Measurements from ENCODE around the gene ZNF136. TPM values are rescaled to one million over a fixed set of nuclear protein-coding genes. Genes with fewer than 3 reads are reported as not detected.

ZNF136 gene
- total and polyA plus RNA-seq, 2 experiments from 2014 or later: 5.6 to 6.7 TPM

GRCh38 chr19:12162513-12162881 lies 399 bp upstream of the ZNF136 start (continued):
- no peak for TF ChIP-seq REST (IDR thresholded peaks at IDR 0.05; ENCODE audit: unreplicated experiment)

- Histone ChIP-seq H2AFZ (peak overlapping the region; percentile 90), H4K20me1 (replicated peaks; ENCODE audit: insufficient read depth) (no peaks in the 10 kb centered on the region; the same call in 1 of the 2 replicates), H3F3A (replicated peaks; ENCODE audit: low read depth) (no peaks in the 10 kb centered on the region), H3K27me3 (ENCODE audit: insufficient read depth) (no peaks in the 10 kb centered on the region), H3K79me2 (replicated peaks; ENCODE audit: insufficient read depth) (peaks cover 49% of the 10 kb centered on the region), H3K4me1 (ENCODE audit: insufficient read depth) (peaks cover 9% of the 10 kb centered on the region; the same call in 1 of the 2 replicates), H3K36me3 (ENCODE audit: insufficient read depth) (no peaks in the 10 kb centered on the region), H3K27ac (ENCODE audit: low read depth) (0 out of 2 replicates have a peak overlapping the region, but pooled peaks have one; percentile 85), H3K4me3 (peak overlapping the region; percentile 81), H3K9me2 (ENCODE audit: insufficient read depth) (no peaks in the 10 kb centered on the region; the same call in 1 of the 2 replicates), H3K4me2 (peak overlapping the region; percentile 85)
- no peaks in the 10 kb centered on the region; the same call in 2 of the 3 replicates for H3K9me3 Mint-ChIP-seq
- H3K27me3 Mint-ChIP-seq (ENCODE audit: insufficient read depth, low read depth, poor library complexity): peaks cover 5% of the 10 kb centered on the region
- peaks cover 4% of the 10 kb centered on the region for H3K4me1 Mint-ChIP-seq
- peak overlapping the region; percentile 69 for H3K27ac Mint-ChIP-seq
- TF ChIP-seq JUNB (IDR thresholded peaks at IDR 0.05; ENCODE audit: unreplicated experiment): no peak
- TF ChIP-seq ZNF462 (CRISPR knock-in tag; IDR thresholded peaks at IDR 0.05): no peak
- no peak for TF ChIP-seq ETS1 (IDR thresholded peaks at IDR 0.05)
- no peak for TF ChIP-seq ZNF331 (CRISPR knock-in tag; IDR thresholded peaks at IDR 0.05; ENCODE audit: low read depth)
- TF ChIP-seq REST (IDR thresholded peaks at IDR 0.05; ENCODE audit: unreplicated experiment): no peak
- TF ChIP-seq NANOG (IDR thresholded peaks at IDR 0.05; ENCODE audit: borderline replicate concordance): no peak
- TF ChIP-seq EZH2phosphoT487 (IDR thresholded peaks at IDR 0.05; ENCODE audit: unreplicated experiment): no peak
- peak overlapping the region; percentile 92 for H3K4me3 Mint-ChIP-seq
- H3K36me3 Mint-ChIP-seq (ENCODE audit: low read depth): no peaks in the 10 kb centered on the region; the same call in 2 of the 3 replicates
- no peak for ATAC-seq
- peak; percentile 14 for DNase-seq (ENCODE audit: low spot score)
These were observed 930 bp downstream of the ZNF136 start for GRCh38 chr19:12163826-12164225.

Measured in GM23338 (cell line).